SK-N-SH (cell line): Measurements from ENCODE around the gene RAB26. TPM values are rescaled to one million over a fixed set of nuclear protein-coding genes. Genes with fewer than 3 reads are reported as not detected.

Experiments
- CTCF ChIA-PET: fragments of 300-600, 350-600 bp; formaldehyde crosslinking; extraction: SDS; loops from one replicate; lab custom pipeline; 2021; lab: Yijun Ruan, JAX
- POLR2A ChIA-PET: fragments of 350-600 bp; sonication (Branson Sonifier 250); formaldehyde crosslinking; extraction: SDS; loops from one replicate; lab custom pipeline; 2020; ENCODE audit warnings: antibody characterized with exemption, inconsistent platforms; lab: Yijun Ruan, JAX
- DNase-seq: peaks from one replicate; pipeline ENCODE4 v3.0.0; 2012
- H2AFZ ChIP-seq: fragments of 200-600 bp; sonication (generic); 2 replicates; pipeline ENCODE4 v1.8.1; 2016; ENCODE audit warnings: antibody characterized with exemption, mild to moderate bottlenecking, low read depth
- H3F3A ChIP-seq: fragments of 200-600 bp; sonication (generic); replicated peaks from 2 replicates; pipeline ENCODE3; 2016; ENCODE audit warnings: antibody characterized with exemption, mild to moderate bottlenecking; ENCODE audit not compliant: insufficient read depth
- H3K27ac ChIP-seq, 2 experiments: fragments of 200-500 bp in 1 of 2; fragments of 200-600 bp in 1 of 2; sonication (Bioruptor generic) in 1 of 2; sonication (generic), shearing (Covaris generic) in 1 of 2; 2 replicates each; pipeline versions ENCODE4 v1.5.1 to v1.6.1; 2014 to 2016; ENCODE audit warnings: low read depth in 2 of 2, inconsistent platforms in 1 of 2, low read length in 1 of 2, mild to moderate bottlenecking in 1 of 2, mixed read lengths in 1 of 2
- H3K27me3 ChIP-seq: fragments of 200-600 bp; sonication (generic), shearing (Covaris generic); 2 replicates; pipeline ENCODE4 v1.6.1; 2016; ENCODE audit warnings: mixed run types; ENCODE audit not compliant: insufficient read depth
- H3K36me3 ChIP-seq, 2 experiments: fragments of 200-500 bp in 1 of 2; fragments of 200-600 bp in 1 of 2; sonication (Bioruptor generic) in 1 of 2; sonication (generic) in 1 of 2; replicated peaks in 1 of 2; 2 replicates each; pipeline versions ENCODE3 to v1.5.1; 2014 to 2016; ENCODE audit warnings: low read length in 1 of 2, mild to moderate bottlenecking in 1 of 2; ENCODE audit not compliant: insufficient read depth in 2 of 2, control insufficient read depth in 1 of 2
- H3K4me1 ChIP-seq, 2 experiments: fragments of 200-500 bp in 1 of 2; fragments of 200-600 bp in 1 of 2; sonication (Bioruptor generic) in 1 of 2; sonication (generic), shearing (Covaris generic) in 1 of 2; 2 replicates each; pipeline versions ENCODE4 v1.5.1 to v1.6.1; 2014 to 2016; ENCODE audit warnings: low read depth in 1 of 2, low read length in 1 of 2, mixed run types in 1 of 2; ENCODE audit not compliant: insufficient read depth in 2 of 2, control insufficient read depth in 1 of 2
- H3K4me2 ChIP-seq: fragments of 200-600 bp; sonication (generic), shearing (Covaris generic); 2 replicates; pipeline ENCODE4 v1.6.1; 2017; ENCODE audit warnings: mixed run types
- H3K4me3 ChIP-seq, 2 experiments: fragments of 200-500 bp in 1 of 2; fragments of 200-600 bp in 1 of 2; sonication (Bioruptor generic) in 1 of 2; sonication (generic), shearing (Covaris generic) in 1 of 2; 2 replicates each; pipeline versions ENCODE4 v1.5.1 to v1.8.1; 2014 to 2016; ENCODE audit warnings: low read depth in 2 of 2, inconsistent platforms in 1 of 2, low read length in 1 of 2, mild to moderate bottlenecking in 1 of 2, mixed read lengths in 1 of 2, moderate library complexity in 1 of 2
- H3K79me2 ChIP-seq: fragments of 200-600 bp; sonication (generic); 2 replicates; pipeline ENCODE4 v1.8.1; 2017; ENCODE audit warnings: mild to moderate bottlenecking; ENCODE audit not compliant: insufficient read depth
- H3K9ac ChIP-seq: fragments of 200-600 bp; sonication (generic); 2 replicates; pipeline ENCODE4 v1.6.1; 2017; ENCODE audit warnings: mixed run types
- H3K9me2 ChIP-seq: fragments of 200-600 bp; sonication (generic); 2 replicates; pipeline ENCODE4 v1.6.1; 2017; ENCODE audit warnings: mixed run types
- H3K9me3 ChIP-seq: fragments of 200-600 bp; sonication (generic); 2 replicates; pipeline ENCODE4 v1.6.1; 2017; ENCODE audit warnings: mixed run types, mild to moderate bottlenecking, moderate library complexity
- H4K20me1 ChIP-seq: fragments of 200-600 bp; sonication (generic); 2 replicates; pipeline ENCODE4 v1.6.1; 2017; ENCODE audit warnings: mild to moderate bottlenecking, mixed run types; ENCODE audit not compliant: insufficient read depth
- FOSL2 ChIP-seq: IDR thresholded peaks from 2 replicates; pipeline ENCODE4 v1.4.0; 2012; ENCODE audit warnings: low read depth, mild to moderate bottlenecking, moderate library complexity, borderline replicate concordance
- FOXJ3 ChIP-seq: sonication (generic); formaldehyde crosslinking; IDR thresholded peaks from 2 replicates; pipeline ENCODE4 v1.5.1; 2020; ENCODE audit warnings: mild to moderate bottlenecking, missing genetic modification reagents
- NRF1 ChIP-seq: IDR thresholded peaks from 2 replicates; pipeline ENCODE4 v1.6.1; 2012; ENCODE audit warnings: low read depth, mild to moderate bottlenecking, low read length
- PBX3 ChIP-seq: IDR thresholded peaks from 2 replicates; pipeline ENCODE4; 2012
- POLR2AphosphoS5 ChIP-seq: IDR thresholded peaks from 2 replicates; pipeline ENCODE4 v1.6.1; 2012; ENCODE audit warnings: low read depth, low read length
- RFX5 ChIP-seq: IDR thresholded peaks from 2 replicates; pipeline ENCODE4 v1.6.1; 2012; ENCODE audit warnings: mild to moderate bottlenecking, improper control_type of control experiment, low read length
- SIN3A ChIP-seq: IDR thresholded peaks from 2 replicates; pipeline ENCODE4 v1.6.1; 2012; ENCODE audit warnings: low read depth, mild to moderate bottlenecking, low read length, moderate library complexity, borderline replicate concordance
- SMC3 ChIP-seq: IDR thresholded peaks from 2 replicates; pipeline ENCODE4 v1.6.1; 2012; ENCODE audit warnings: low read depth, low read length, improper control_type of control experiment
- TAF1 ChIP-seq: IDR thresholded peaks from 2 replicates; pipeline ENCODE4 v1.6.1; 2012; ENCODE audit warnings: low read depth, mild to moderate bottlenecking, low read length, moderate library complexity, borderline replicate concordance
- TEAD4 ChIP-seq: IDR thresholded peaks from 2 replicates; pipeline ENCODE4 v1.4.0; 2012; ENCODE audit warnings: mild to moderate bottlenecking, borderline replicate concordance; ENCODE audit not compliant: insufficient read depth
- ZBTB33 ChIP-seq: IDR thresholded peaks from 2 replicates; pipeline ENCODE4 v1.4.0; 2012; ENCODE audit warnings: low read depth, borderline replicate concordance
- WGBS: methylation state at CpG from one replicate; pipeline ENCODE4 v1.1.6; 2017; ENCODE audit warnings: low lambda C conversion rate; 5-methylcytosine and 5-hydroxymethylcytosine counted together
- polyA plus RNA-seq, 3 experiments: library from polyadenylated mRNA; depleted of rRNA; stranded (reverse); fragments of >200 nt; gene quantifications; 2 replicates each; pipeline ENCODE4 v1.2.3, GENCODE V29; 2012
- TF ChIP-seq, protein P1 (sequence below): fragments of 200-600 bp; sonication (generic); IDR thresholded peaks from 2 replicates; pipeline ENCODE4 v1.6.1; 2017; ENCODE audit warnings: antibody characterized with exemption, mild to moderate bottlenecking, moderate library complexity
- TF ChIP-seq, protein P2 (sequence below): IDR thresholded peaks from 2 replicates; pipeline ENCODE4 v1.4.0; 2012; ENCODE audit warnings: low read depth, borderline replicate concordance

Gene RAB26
- polyA plus RNA-seq, 1 of the 3 experiments (the other 2 are of a cell fraction): 14.3 TPM

- ChIA-PET POLR2A (interaction anchor here (1.1 to 1.5 kb wide), 3 partner anchors 11 to 147 kb away, joined by 3 to 6 read pairs (median 5); partner anchors contain the start of genes NTHL1 and TSC2), CTCF (interaction anchor here (0.6 to 6.9 kb wide), 8 partner anchors 11 to 148 kb away, joined by 3 to 55 read pairs (median 6); partner anchors contain the start of genes NTHL1 and TSC2)
- 71% methylated on average over 11 of the region's 13 CpGs for WGBS
- Histone ChIP-seq H3K4me3 (peak overlapping the region in 1 of 2 experiments; percentile 1; a peak in 1 of 4 replicates), H3F3A (peaks cover 45% of the 10 kb centered on the region), H2AFZ (no peak overlapping the region), H3K4me1 (peaks cover 41 to 73% of the 10 kb centered on the region in 2 experiments; a peak in 3 of 4 replicates), H3K79me2 (peaks cover 66% of the 10 kb centered on the region), H3K27me3 (no peaks in the 10 kb centered on the region), H3K9me3 (no peaks in the 10 kb centered on the region), H3K36me3 (peaks cover 20 to 34% of the 10 kb centered on the region in 2 experiments), H4K20me1 (peaks cover 83% of the 10 kb centered on the region), H3K4me2 (peak overlapping the region; percentile 96), H3K9me2 (no peaks in the 10 kb centered on the region), H3K27ac (peak overlapping the region; percentile 1 to 53; a peak in 3 of 4 replicates), H3K9ac (peak overlapping the region; percentile 89)
- no peak for DNase-seq
- TF ChIP-seq, protein P1, sequence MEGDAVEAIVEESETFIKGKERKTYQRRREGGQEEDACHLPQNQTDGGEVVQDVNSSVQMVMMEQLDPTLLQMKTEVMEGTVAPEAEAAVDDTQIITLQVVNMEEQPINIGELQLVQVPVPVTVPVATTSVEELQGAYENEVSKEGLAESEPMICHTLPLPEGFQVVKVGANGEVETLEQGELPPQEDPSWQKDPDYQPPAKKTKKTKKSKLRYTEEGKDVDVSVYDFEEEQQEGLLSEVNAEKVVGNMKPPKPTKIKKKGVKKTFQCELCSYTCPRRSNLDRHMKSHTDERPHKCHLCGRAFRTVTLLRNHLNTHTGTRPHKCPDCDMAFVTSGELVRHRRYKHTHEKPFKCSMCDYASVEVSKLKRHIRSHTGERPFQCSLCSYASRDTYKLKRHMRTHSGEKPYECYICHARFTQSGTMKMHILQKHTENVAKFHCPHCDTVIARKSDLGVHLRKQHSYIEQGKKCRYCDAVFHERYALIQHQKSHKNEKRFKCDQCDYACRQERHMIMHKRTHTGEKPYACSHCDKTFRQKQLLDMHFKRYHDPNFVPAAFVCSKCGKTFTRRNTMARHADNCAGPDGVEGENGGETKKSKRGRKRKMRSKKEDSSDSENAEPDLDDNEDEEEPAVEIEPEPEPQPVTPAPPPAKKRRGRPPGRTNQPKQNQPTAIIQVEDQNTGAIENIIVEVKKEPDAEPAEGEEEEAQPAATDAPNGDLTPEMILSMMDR: no peak
- TF ChIP-seq PBX3 (no peak), SMC3 (no peak), SIN3A (peak; percentile 12; the same call in 1 of the 2 replicates), RFX5 (no peak), FOXJ3 (no peak), NRF1 (no peak)
- TF ChIP-seq, all 33 proteins: peak for 1
Observed at GRCh38 chr16:2151188-2152091, 3.0 kb downstream of the RAB26 start.

DNA sequence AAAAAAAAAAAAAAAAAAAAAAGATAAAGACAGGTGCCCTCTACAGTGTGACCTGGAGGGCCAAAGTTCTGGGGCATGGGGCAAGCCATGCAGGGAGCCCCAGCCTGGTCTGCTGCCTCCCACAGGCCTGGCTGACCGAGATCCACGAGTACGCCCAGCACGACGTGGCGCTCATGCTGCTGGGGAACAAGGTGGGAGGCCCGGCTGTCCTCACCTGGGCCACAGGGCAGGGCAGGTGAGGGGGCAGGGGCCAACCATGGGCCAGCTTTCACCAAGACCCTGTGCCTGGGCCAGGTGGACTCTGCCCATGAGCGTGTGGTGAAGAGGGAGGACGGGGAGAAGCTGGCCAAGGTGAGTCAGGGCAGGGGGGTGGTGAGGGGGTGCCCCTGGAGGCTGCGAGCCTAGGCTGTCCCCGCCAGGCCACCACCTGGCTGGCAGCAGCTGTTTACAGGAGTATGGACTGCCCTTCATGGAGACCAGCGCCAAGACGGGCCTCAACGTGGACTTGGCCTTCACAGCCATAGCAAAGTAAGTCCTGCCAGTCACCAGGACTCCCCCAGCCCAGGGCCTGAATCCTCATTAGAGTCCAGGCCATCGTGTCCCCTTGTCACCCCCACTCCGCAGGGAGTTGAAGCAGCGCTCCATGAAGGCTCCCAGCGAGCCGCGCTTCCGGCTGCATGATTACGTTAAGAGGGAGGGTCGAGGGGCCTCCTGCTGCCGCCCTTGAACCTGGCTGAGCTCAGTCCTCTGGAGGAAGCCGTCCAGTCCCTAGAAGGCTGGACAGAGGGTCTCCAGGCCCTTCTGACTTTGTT lies 4.5 kb downstream of the RAB26 start:
- H3K9me3 ChIP-seq: no peaks in the 10 kb centered on the region
- H4K20me1 ChIP-seq: peaks cover 82% of the 10 kb centered on the region
- peak overlapping the region; percentile 96 for H3K4me2 ChIP-seq
- H3F3A ChIP-seq: peaks cover 43% of the 10 kb centered on the region
- H3K79me2 ChIP-seq: peaks cover 80% of the 10 kb centered on the region
- peaks cover 22 to 34% of the 10 kb centered on the region in 2 experiments for H3K36me3 ChIP-seq
- TF ChIP-seq, protein P2, sequence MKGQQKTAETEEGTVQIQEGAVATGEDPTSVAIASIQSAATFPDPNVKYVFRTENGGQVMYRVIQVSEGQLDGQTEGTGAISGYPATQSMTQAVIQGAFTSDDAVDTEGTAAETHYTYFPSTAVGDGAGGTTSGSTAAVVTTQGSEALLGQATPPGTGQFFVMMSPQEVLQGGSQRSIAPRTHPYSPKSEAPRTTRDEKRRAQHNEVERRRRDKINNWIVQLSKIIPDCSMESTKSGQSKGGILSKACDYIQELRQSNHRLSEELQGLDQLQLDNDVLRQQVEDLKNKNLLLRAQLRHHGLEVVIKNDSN: no peak
- TF ChIP-seq TAF1 (0 out of 2 replicates have a peak, but pooled peaks have one; percentile 7), ZBTB33 (no peak), PBX3 (no peak), FOSL2 (no peak), POLR2AphosphoS5 (peak; percentile 65; the same call in 1 of the 2 replicates), TEAD4 (no peak)
- TF ChIP-seq, all 33 proteins: peak for 2
- Histone ChIP-seq H3K4me1 (peaks cover 51 to 74% of the 10 kb centered on the region in 2 experiments; a peak in 3 of 4 replicates), H3K27ac (peak overlapping the region; percentile 28 to 64; a peak in 3 of 4 replicates), H3K9me2 (no peaks in the 10 kb centered on the region), H3K27me3 (no peaks in the 10 kb centered on the region), H2AFZ (no peak overlapping the region), H3K4me3 (peak overlapping the region; percentile 96 to 98), H3K9ac (peak overlapping the region; percentile 89)
- WGBS: 26% methylated on average over 15 of the region's 25 CpGs
- CTCF ChIA-PET: interaction anchor here (0.6 to 6.9 kb wide), 18 partner anchors 13 to 374 kb away, joined by 3 to 55 read pairs (median 4); partner anchors contain the start of genes ECI1, NHERF2, NTHL1 and TBL3
- no peak for DNase-seq
- POLR2A ChIA-PET: interaction anchor here (0.6 to 1.0 kb wide), 3 partner anchors 12 to 142 kb away, joined by 3 to 4 read pairs (median 3); no protein-coding TSS in a partner anchor
